Muscle layer of colon (tissue), 2 donors: ENCODE measurements around the gene GPR158.
"Not testable (repeated sequence)": the region's sequence is repeated elsewhere in the genome, so short reads cannot be mapped to it uniquely, and the experiment has no call there.

Source experiments
- H3K27ac ChIP-seq: one replicate; pipeline ENCODE4 v1.7.0; 2013; ENCODE audit warnings: low read depth, mild to moderate bottlenecking, low read length, moderate library complexity
- H3K27me3 ChIP-seq, 2 donors: one replicate each; pipeline ENCODE4 v1.7.0; 2013; ENCODE audit warnings: low read length in 2 of 2, mild to moderate bottlenecking in 2 of 2; ENCODE audit not compliant: insufficient read depth in 2 of 2, control insufficient read depth in 1 of 2
- H3K36me3 ChIP-seq: one replicate; pipeline ENCODE4 v1.7.0; 2013; ENCODE audit warnings: mild to moderate bottlenecking, low read length; ENCODE audit not compliant: insufficient read depth
- H3K4me1 ChIP-seq: one replicate; pipeline ENCODE4 v1.7.0; 2013; ENCODE audit warnings: mild to moderate bottlenecking, low read length; ENCODE audit not compliant: insufficient read depth
- H3K4me3 ChIP-seq, 2 donors: one replicate each; pipeline ENCODE4 v1.7.0; 2013; ENCODE audit warnings: low read length in 2 of 2, low read depth in 1 of 2, mild to moderate bottlenecking in 1 of 2, moderate library complexity in 1 of 2
- H3K9ac ChIP-seq: one replicate; pipeline ENCODE4 v1.7.0; 2013; ENCODE audit warnings: low read length
- H3K9me3 ChIP-seq: one replicate; pipeline ENCODE4 v1.7.0; 2013; ENCODE audit warnings: mild to moderate bottlenecking, low read length
- donor health status: abdominal sarcoma.
- donor health status: Adenocarcinoma of cecum.

Gene GPR158

DNA sequence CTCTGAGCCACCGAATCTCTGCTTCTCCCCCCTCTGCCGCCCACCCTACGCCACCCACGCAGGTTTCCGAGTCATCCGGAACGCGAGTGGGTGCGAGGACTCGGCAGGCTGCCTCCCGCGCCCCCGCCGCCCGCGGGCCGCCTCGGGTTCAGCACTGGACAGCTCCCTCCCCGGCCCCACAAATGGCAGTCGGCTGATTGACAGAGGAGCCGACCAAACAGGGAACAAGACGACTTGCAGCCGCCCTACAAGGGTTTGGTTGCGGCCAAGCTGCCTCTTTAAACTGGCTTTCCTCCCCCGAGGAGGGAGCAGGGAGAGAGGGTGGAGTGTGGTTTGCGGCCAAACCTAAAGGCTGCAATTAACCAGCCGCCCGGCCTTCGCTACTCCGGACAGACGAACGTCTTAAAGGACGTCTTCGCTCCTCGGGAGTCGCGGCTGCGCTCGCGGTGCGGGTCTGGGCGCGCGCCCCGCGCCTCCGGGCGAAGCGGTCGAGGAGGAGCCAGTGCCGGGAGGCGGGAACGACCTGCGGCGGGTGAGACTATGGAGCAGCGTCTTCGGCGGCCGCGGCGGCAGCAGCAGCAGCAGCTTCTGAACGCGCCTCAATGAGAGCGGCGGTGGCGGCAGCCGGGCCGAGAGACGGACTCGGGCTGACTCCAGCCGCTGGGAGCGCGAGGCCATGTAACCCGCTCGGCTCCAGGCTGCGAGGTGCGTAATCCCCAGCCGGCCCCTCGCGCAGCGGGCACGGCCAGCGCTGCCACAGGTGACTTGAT is at the start of gene GPR158:
TSS of gene GPR158 (plus strand) at position 541 of the 770 bp plus-strand sequence. CDS start 420 bp downstream, outside the sequence.
- Histone ChIP-seq H3K36me3 (no peaks in the 10 kb centered on the region), H3K27me3 (peaks cover 24 to 36% of the 10 kb centered on the region in 2 donors), H3K9me3 (no peaks in the 10 kb centered on the region), H3K27ac (no peak within 1 kb of the TSS), H3K9ac (no peak within 1 kb of the TSS), H3K4me3 (peak within 1 kb of the TSS; percentile 31 to 60), H3K4me1 (peaks cover 7% of the 10 kb centered on the region)

DNA sequence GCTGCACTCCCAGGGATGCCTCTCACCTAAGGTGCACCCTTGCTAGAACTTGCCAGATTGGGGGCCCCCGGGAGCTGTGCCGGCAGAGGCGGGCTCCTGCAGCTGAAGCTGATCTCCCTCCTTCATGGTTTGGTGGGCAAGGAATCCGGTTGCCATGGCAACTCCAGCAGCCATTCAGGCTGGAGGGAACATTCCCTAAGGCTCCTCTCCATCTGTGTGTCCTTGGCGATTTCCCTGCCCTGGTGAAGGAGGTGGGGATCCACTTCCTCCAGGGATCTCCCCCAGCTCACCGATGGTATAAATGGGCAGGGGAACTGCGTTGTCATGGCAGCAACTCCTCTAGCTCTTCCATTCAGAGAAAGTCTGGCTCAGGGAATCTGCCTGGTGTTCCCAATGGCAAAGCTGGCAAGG is 49.6 kb upstream of the GPR158 start:
- no peaks in the 10 kb centered on the region for H3K27me3 ChIP-seq
- no peak overlapping the region for H3K4me3 ChIP-seq
- no peak overlapping the region for H3K9ac ChIP-seq
- no peak overlapping the region for H3K27ac ChIP-seq
- H3K9me3 ChIP-seq, result no peaks in the 10 kb centered on the region
- no peaks in the 10 kb centered on the region for H3K4me1 ChIP-seq
- H3K36me3 ChIP-seq, result no peaks in the 10 kb centered on the region

- Histone ChIP-seq H3K4me3 (no peak overlapping the region), H3K9ac (no peak overlapping the region), H3K27ac (no peak overlapping the region), H3K9me3 (no peaks in the 10 kb centered on the region), H3K4me1 (no peaks in the 10 kb centered on the region), H3K27me3 (no peaks in the 10 kb centered on the region), H3K36me3 (no peaks in the 10 kb centered on the region)
Measured at GRCh38 chr10:25129592-25129991, 45.2 kb upstream of the GPR158 start.

DNA sequence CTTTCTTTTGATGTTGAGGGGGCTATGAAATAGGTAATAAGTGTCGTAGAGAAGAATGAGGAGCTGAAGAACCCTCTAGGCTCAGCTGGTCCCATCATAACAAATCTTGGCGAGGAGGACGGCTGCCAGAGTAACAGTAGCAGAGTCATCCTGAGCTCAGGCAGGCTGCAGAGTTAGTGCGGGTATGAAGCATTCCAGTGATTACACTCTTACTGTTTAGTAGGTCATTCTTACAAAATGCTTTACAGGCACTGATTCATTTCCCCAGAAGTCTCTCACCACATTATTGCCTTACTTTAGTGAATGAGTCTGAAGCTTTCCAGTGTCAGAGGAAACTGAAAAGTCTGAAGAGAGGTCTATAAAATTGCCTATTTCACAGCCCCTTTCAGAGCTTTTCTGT is 43.9 kb upstream of the GPR158 start:
- Histone ChIP-seq H3K4me1 (no peaks in the 10 kb centered on the region), H3K36me3 (no peaks in the 10 kb centered on the region), H3K27ac (no peak overlapping the region), H3K27me3 (no peaks in the 10 kb centered on the region), H3K9ac (no peak overlapping the region), H3K4me3 (no peak overlapping the region), H3K9me3 (no peaks in the 10 kb centered on the region)

DNA sequence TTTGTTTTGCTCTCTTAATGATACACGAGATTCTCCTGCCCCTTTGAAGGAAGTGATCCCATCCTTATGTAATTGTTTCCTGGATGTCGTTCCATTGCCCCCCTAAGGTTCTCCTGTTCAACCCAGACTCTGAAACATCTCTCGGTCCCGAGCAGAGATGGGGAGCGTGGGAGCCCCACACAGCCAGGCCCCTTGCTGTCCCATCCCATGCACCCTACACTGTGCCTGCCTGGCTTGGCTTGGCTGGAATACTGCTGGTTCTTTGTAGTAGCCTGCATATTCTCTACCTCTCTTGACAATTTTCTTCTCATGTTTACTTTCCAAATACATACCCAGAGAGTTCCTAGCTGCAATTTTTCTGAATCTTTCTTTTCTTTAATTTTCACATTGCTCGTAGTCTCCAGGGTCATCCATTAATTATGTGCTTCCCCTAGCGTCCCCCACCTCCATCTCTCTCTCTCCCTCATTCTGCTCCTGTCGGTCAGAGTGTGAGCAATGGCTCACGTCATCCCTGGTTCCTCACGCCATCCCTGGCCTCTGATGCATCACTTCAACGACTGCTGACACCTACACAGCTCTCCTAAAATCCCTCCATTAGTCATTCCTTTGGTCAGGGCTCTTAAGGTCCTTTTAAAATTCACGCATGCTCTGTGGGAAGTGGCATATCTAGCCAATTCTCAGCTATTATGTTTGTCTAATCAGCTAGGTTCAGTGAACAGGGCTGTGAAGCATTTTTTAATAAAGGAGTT is 32.5 kb upstream of the GPR158 start:
- Histone ChIP-seq H3K27me3 (no peaks in the 10 kb centered on the region), H3K36me3 (no peaks in the 10 kb centered on the region), H3K4me3 (no peak overlapping the region), H3K27ac (no peak overlapping the region), H3K9ac (no peak overlapping the region), H3K4me1 (no peaks in the 10 kb centered on the region), H3K9me3 (no peaks in the 10 kb centered on the region)

GRCh38 chr10:25157650-25158049 is 17.2 kb upstream of the GPR158 start:
- Histone ChIP-seq H3K9ac (no peak overlapping the region), H3K4me1 (no peaks in the 10 kb centered on the region), H3K27ac (no peak overlapping the region), H3K36me3 (no peaks in the 10 kb centered on the region), H3K27me3 (no peaks in the 10 kb centered on the region), H3K4me3 (no peak overlapping the region), H3K9me3 (no peaks in the 10 kb centered on the region)

- no peaks in the 10 kb centered on the region for H3K9me3 ChIP-seq
- H3K27ac ChIP-seq, result no peak overlapping the region
- no peaks in the 10 kb centered on the region for H3K36me3 ChIP-seq
- H3K27me3 ChIP-seq, result no peaks in the 10 kb centered on the region
- H3K4me1 ChIP-seq, result no peaks in the 10 kb centered on the region
- no peak overlapping the region for H3K9ac ChIP-seq
- no peak overlapping the region for H3K4me3 ChIP-seq
Measured at GRCh38 chr10:25159591-25159990, 15.2 kb upstream of the GPR158 start.

DNA sequence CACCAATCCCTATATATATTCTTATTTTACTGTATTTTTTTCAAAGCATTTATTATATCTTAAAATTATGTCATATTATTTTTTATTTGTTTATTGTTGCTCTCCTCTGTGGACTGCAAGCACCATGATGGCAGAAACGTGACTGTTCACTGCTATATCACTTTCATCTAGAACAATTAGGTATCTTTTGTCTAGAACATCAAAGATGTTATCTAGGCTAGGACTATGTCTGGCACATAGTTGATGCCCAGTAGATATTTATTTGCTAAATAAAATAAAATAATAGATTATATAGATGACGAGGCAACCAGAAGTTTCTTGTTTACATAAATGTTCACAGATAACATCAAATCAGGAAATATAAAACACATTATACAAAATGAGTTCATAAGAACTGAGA is 12.4 kb upstream of the GPR158 start:
- H3K4me3 ChIP-seq, result no peak overlapping the region
- H3K36me3 ChIP-seq, result no peaks in the 10 kb centered on the region
- no peaks in the 10 kb centered on the region for H3K4me1 ChIP-seq
- H3K9ac ChIP-seq, result no peak overlapping the region
- H3K27me3 ChIP-seq, result no peaks in the 10 kb centered on the region
- H3K9me3 ChIP-seq, result no peaks in the 10 kb centered on the region
- H3K27ac ChIP-seq, result no peak overlapping the region

GRCh38 chr10:25163464-25163863 is 11.3 kb upstream of the GPR158 start:
- H3K9ac ChIP-seq, H3K27ac ChIP-seq, H3K36me3 ChIP-seq, H3K4me3 ChIP-seq, H3K9me3 ChIP-seq, H3K27me3 ChIP-seq, H3K4me1 ChIP-seq: not testable (repeated sequence)

GRCh38 chr10:25169740-25170139 is 5.1 kb upstream of the GPR158 start:
- Histone ChIP-seq H3K36me3 (no peaks in the 10 kb centered on the region), H3K9ac (no peak overlapping the region), H3K9me3 (no peaks in the 10 kb centered on the region), H3K4me3 (no peak overlapping the region), H3K4me1 (no peaks in the 10 kb centered on the region), H3K27me3 (no peaks in the 10 kb centered on the region), H3K27ac (no peak overlapping the region)

GRCh38 chr10:25170627-25171026 is 4.2 kb upstream of the GPR158 start:
- Histone ChIP-seq H3K27ac (no peak overlapping the region), H3K4me3 (no peak overlapping the region), H3K9me3 (no peaks in the 10 kb centered on the region), H3K27me3 (peaks cover 0 to 5% of the 10 kb centered on the region in 2 donors), H3K36me3 (no peaks in the 10 kb centered on the region), H3K9ac (no peak overlapping the region), H3K4me1 (peaks cover 7% of the 10 kb centered on the region)
